CD1c-positive myeloid dendritic cell (primary cell): ENCODE measurements around the gene MLLT3.
"Not testable (repeated sequence)": the region's sequence is repeated elsewhere in the genome, so short reads cannot be mapped to it uniquely, and the experiment has no call there.

Source experiments
- DNase-seq: peaks from one replicate; pipeline ENCODE4 v3.0.0-alpha.2; 2016; ENCODE audit errors: extremely low spot score

Gene MLLT3

GRCh38 chr9:20597862-20598261 lies 24.4 kb downstream of the MLLT3 start:
- no peak for DNase-seq

GRCh38 chr9:20594608-20595007 lies 27.7 kb downstream of the MLLT3 start:
- DNase-seq: no peak

GRCh38 chr9:20593537-20593936 lies 28.8 kb downstream of the MLLT3 start:
- no peak for DNase-seq

GRCh38 chr9:20593105-20593504 lies 29.2 kb downstream of the MLLT3 start:
- no peak for DNase-seq

GRCh38 chr9:20592673-20593072 lies 29.6 kb downstream of the MLLT3 start:
- DNase-seq: no peak

GRCh38 chr9:20591223-20591622 lies 31.1 kb downstream of the MLLT3 start:
- no peak for DNase-seq

- DNase-seq: no peak
Measured at GRCh38 chr9:20584968-20585643, 37.2 kb downstream of the MLLT3 start.

GRCh38 chr9:20583088-20583487 lies 39.2 kb downstream of the MLLT3 start:
- DNase-seq: not testable (repeated sequence)

GRCh38 chr9:20582150-20582549 lies 40.1 kb downstream of the MLLT3 start:
- no peak for DNase-seq

- no peak for DNase-seq
Measured at GRCh38 chr9:20580673-20581072, 41.6 kb downstream of the MLLT3 start.

- no peak for DNase-seq
Measured at GRCh38 chr9:20579524-20580314, 42.6 kb downstream of the MLLT3 start.

- no peak for DNase-seq
Measured at GRCh38 chr9:20573023-20573422, 49.3 kb downstream of the MLLT3 start.

GRCh38 chr9:20570756-20571155 lies 51.5 kb downstream of the MLLT3 start:
- DNase-seq: no peak

- DNase-seq: no peak
Measured at GRCh38 chr9:20570087-20570486, 52.2 kb downstream of the MLLT3 start.

- DNase-seq: no peak
Measured at GRCh38 chr9:20569525-20569924, 52.8 kb downstream of the MLLT3 start.

- no peak for DNase-seq
Measured at GRCh38 chr9:20568400-20568799, 53.9 kb downstream of the MLLT3 start.

- no peak for DNase-seq
Measured at GRCh38 chr9:20566401-20566800, 55.9 kb downstream of the MLLT3 start.

- no peak for DNase-seq
Measured at GRCh38 chr9:20564650-20565049, 57.6 kb downstream of the MLLT3 start.

- no peak for DNase-seq
Measured at GRCh38 chr9:20563917-20564316, 58.4 kb downstream of the MLLT3 start.

- DNase-seq: no peak
Measured at GRCh38 chr9:20562051-20562450, 60.2 kb downstream of the MLLT3 start.

- no peak for DNase-seq
Measured at GRCh38 chr9:20561531-20561930, 60.8 kb downstream of the MLLT3 start.

- DNase-seq: no peak
Measured at GRCh38 chr9:20559231-20559890, 62.9 kb downstream of the MLLT3 start.

GRCh38 chr9:20558566-20559016 lies 63.7 kb downstream of the MLLT3 start:
- no peak for DNase-seq
